ENCODE measurements around the gene KIRREL3.

DNA sequence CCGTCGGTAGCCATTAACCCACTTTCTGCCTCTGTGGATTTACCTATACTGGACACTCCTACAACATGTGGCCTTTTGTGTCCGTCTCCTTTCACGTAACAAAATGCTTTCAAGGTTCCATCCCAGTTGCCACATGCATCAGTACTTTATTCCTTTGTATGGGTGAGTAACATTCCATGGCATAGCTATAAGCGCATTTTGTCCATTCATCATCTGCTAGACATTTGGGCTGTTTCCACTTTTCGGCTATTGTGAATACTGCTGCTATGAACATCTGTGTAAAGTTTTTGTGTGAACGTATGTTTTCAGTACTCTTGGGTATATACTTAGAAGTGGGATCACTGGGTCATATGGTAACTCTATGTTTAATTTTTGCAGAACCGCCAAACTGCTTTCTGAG lies 387.9 kb downstream of the KIRREL3 start:
- TF ChIP-seq, protein P1, sequence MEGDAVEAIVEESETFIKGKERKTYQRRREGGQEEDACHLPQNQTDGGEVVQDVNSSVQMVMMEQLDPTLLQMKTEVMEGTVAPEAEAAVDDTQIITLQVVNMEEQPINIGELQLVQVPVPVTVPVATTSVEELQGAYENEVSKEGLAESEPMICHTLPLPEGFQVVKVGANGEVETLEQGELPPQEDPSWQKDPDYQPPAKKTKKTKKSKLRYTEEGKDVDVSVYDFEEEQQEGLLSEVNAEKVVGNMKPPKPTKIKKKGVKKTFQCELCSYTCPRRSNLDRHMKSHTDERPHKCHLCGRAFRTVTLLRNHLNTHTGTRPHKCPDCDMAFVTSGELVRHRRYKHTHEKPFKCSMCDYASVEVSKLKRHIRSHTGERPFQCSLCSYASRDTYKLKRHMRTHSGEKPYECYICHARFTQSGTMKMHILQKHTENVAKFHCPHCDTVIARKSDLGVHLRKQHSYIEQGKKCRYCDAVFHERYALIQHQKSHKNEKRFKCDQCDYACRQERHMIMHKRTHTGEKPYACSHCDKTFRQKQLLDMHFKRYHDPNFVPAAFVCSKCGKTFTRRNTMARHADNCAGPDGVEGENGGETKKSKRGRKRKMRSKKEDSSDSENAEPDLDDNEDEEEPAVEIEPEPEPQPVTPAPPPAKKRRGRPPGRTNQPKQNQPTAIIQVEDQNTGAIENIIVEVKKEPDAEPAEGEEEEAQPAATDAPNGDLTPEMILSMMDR (IDR thresholded peaks at IDR 0.05 in 2 of 3, conservative IDR thresholded peaks at IDR 0.05 in 1 of 3; ENCODE audit: insufficient read depth in 2 of 3, low read depth in 1 of 3, low read length in 3 of 3) = no peak
- TF ChIP-seq NFYB (IDR thresholded peaks at IDR 0.05; ENCODE audit: extremely low read depth, insufficient read length) (no peak), ZFX (CRISPR knock-in tag; IDR thresholded peaks at IDR 0.05) (no peak), POLR2A (conservative IDR thresholded peaks at IDR 0.05) (no peak)

Measured in K562 (cell line).